Measurements from ENCODE around the gene DOK6. TPM values are rescaled to one million over a fixed set of nuclear protein-coding genes. Genes with fewer than 3 reads are reported as not detected.

The DOK6 gene
- total RNA-seq, 1 experiment from 2014 or later = 4.1 TPM

- H3K4me1 Mint-ChIP-seq = no peaks in the 10 kb centered on the region
- H3K9me3 Mint-ChIP-seq = no peaks in the 10 kb centered on the region
- no peaks in the 10 kb centered on the region for H3K27me3 Mint-ChIP-seq (ENCODE audit: low read depth)
- TF ChIP-seq NFATC4 (CRISPR knock-in tag; IDR thresholded peaks at IDR 0.05) = no peak
- TF ChIP-seq ARID4B (CRISPR knock-in tag; IDR thresholded peaks at IDR 0.05; ENCODE audit: borderline replicate concordance) = no peak
- no peak for TF ChIP-seq USF2 (CRISPR knock-in tag; IDR thresholded peaks at IDR 0.05)
- no peak for TF ChIP-seq MLX (CRISPR knock-in tag; IDR thresholded peaks at IDR 0.05)
- no peak for TF ChIP-seq FOXP1 (CRISPR knock-in tag; IDR thresholded peaks at IDR 0.05; ENCODE audit: borderline replicate concordance)
- no peak for TF ChIP-seq ERG (CRISPR knock-in tag; IDR thresholded peaks at IDR 0.05)
- TF ChIP-seq RORB (CRISPR knock-in tag; IDR thresholded peaks at IDR 0.05) = no peak
- TF ChIP-seq HMGXB4 (CRISPR knock-in tag; IDR thresholded peaks at IDR 0.05) = no peak
- no peak for TF ChIP-seq MXD4 (CRISPR knock-in tag; IDR thresholded peaks at IDR 0.05; ENCODE audit: borderline replicate concordance)
- no peak for TF ChIP-seq ZNF219 (CRISPR knock-in tag; IDR thresholded peaks at IDR 0.05; ENCODE audit: borderline replicate concordance)
- TF ChIP-seq KAT7 (CRISPR knock-in tag; IDR thresholded peaks at IDR 0.05; ENCODE audit: borderline replicate concordance) = no peak
- TF ChIP-seq SMAD4 (CRISPR knock-in tag; IDR thresholded peaks at IDR 0.05) = no peak
- no peak for TF ChIP-seq CREM (CRISPR knock-in tag; IDR thresholded peaks at IDR 0.05)
- no peak for TF ChIP-seq ZNF423 (CRISPR knock-in tag; IDR thresholded peaks at IDR 0.05)
- no peak for TF ChIP-seq ZNF532 (CRISPR knock-in tag; IDR thresholded peaks at IDR 0.05; ENCODE audit: borderline replicate concordance)
- no peak for TF ChIP-seq JAZF1 (CRISPR knock-in tag; IDR thresholded peaks at IDR 0.05)
- TF ChIP-seq CDX4 (CRISPR knock-in tag; IDR thresholded peaks at IDR 0.05; ENCODE audit: borderline replicate concordance) = no peak
- DNase-seq (ENCODE audit: low spot score) (no peak), ATAC-seq (no peak)
- POLR2A ChIA-PET = no interaction called here
- no peak overlapping the region for H3K4me3 Mint-ChIP-seq
- CTCF ChIA-PET = no interaction called here
- no peaks in the 10 kb centered on the region for H3K36me3 Mint-ChIP-seq
- no peak overlapping the region for H3K27ac Mint-ChIP-seq
Measured at GRCh38 chr18:69612242-69612641, 211.6 kb downstream of the DOK6 start.

All from WTC11 (cell line).